ENCODE results near the gene KATNBL1.

DNA sequence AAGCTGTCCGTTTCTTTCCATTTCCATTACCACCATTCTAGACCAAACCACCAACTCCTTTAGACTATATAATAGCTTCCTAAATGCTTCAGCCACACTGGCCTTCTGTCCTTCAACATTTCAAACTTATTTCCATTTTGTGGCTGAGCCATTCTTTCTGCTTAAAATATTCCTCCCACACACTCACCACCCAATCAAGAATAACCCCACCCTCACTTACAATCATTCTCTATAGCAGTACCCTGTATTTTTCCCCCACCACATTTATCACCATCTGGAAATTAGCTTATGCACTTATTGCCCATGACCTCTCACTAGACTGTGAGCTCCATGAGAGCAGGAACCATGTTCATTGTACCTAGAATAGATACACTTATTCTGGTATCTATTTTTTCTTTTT, 6.6 kb downstream of the KATNBL1 start:
- TF ChIP-seq EZH2phosphoT487 (IDR thresholded peaks at IDR 0.05; ENCODE audit: low read depth) = no peak
- TF ChIP-seq, protein P1, sequence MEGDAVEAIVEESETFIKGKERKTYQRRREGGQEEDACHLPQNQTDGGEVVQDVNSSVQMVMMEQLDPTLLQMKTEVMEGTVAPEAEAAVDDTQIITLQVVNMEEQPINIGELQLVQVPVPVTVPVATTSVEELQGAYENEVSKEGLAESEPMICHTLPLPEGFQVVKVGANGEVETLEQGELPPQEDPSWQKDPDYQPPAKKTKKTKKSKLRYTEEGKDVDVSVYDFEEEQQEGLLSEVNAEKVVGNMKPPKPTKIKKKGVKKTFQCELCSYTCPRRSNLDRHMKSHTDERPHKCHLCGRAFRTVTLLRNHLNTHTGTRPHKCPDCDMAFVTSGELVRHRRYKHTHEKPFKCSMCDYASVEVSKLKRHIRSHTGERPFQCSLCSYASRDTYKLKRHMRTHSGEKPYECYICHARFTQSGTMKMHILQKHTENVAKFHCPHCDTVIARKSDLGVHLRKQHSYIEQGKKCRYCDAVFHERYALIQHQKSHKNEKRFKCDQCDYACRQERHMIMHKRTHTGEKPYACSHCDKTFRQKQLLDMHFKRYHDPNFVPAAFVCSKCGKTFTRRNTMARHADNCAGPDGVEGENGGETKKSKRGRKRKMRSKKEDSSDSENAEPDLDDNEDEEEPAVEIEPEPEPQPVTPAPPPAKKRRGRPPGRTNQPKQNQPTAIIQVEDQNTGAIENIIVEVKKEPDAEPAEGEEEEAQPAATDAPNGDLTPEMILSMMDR (IDR thresholded peaks at IDR 0.05; ENCODE audit: low read depth, low read length) = no peak

Data from OCI-LY3 (cell line).